HepG2 (cell line): ENCODE data around the gene CLPTM1. TPM values are rescaled to one million over a fixed set of nuclear protein-coding genes. Genes with fewer than 3 reads are reported as not detected.

Experiments
- ARHGAP35 ChIP-seq: sonication (generic); formaldehyde crosslinking; IDR thresholded peaks from 2 replicates; pipeline ENCODE4 v1.9.0; 2022; ENCODE audit warnings: mild to moderate bottlenecking, inconsistent platforms, moderate library complexity, missing genetic modification reagents, borderline replicate concordance
- ATF2 ChIP-seq: sonication (generic); formaldehyde crosslinking; IDR thresholded peaks from 2 replicates; pipeline ENCODE4 v1.4.0; 2020; ENCODE audit warnings: missing genetic modification reagents
- ATF4 ChIP-seq, 2 experiments: fragments of 450-650 bp in 1 of 2; sonication (generic) in 1 of 2; formaldehyde crosslinking; IDR thresholded peaks; 2 replicates each; pipeline versions ENCODE4 v1.5.0 to v1.8.0; 2020 to 2022; ENCODE audit warnings: mild to moderate bottlenecking in 1 of 2, missing genetic modification reagents in 1 of 2
- BCL3 ChIP-seq: sonication (generic); formaldehyde crosslinking; IDR thresholded peaks from 2 replicates; pipeline ENCODE4 v1.5.1; 2020; ENCODE audit warnings: mild to moderate bottlenecking, missing genetic modification reagents, moderate library complexity
- BORCS8-MEF2B ChIP-seq: sonication (generic); formaldehyde crosslinking; IDR thresholded peaks from 2 replicates; pipeline ENCODE4 v1.8.0; 2022; ENCODE audit warnings: mild to moderate bottlenecking, missing genetic modification reagents
- CHD2 ChIP-seq: IDR thresholded peaks from 2 replicates; pipeline ENCODE4 v1.6.1; 2011; ENCODE audit warnings: low read depth, low read length, improper control_type of control experiment
- FOXM1 ChIP-seq: sonication (generic); formaldehyde crosslinking; IDR thresholded peaks from 2 replicates; pipeline ENCODE4 v1.5.0; 2020; ENCODE audit warnings: missing genetic modification reagents
- KAT7 ChIP-seq: IDR thresholded peaks from 2 replicates; pipeline ENCODE4 v1.6.1; 2018; ENCODE audit warnings: borderline replicate concordance, missing compliant biosample characterization
- NCOR1 ChIP-seq: fragments of 200-600 bp; sonication (generic); IDR thresholded peaks from 2 replicates; pipeline ENCODE4 v1.7.0; 2017; ENCODE audit warnings: antibody characterized with exemption, low read length, borderline replicate concordance
- POLR2A ChIP-seq, 2 experiments: IDR thresholded peaks; 2 replicates each; pipeline ENCODE4 v1.6.1; 2011; ENCODE audit warnings: low read depth in 2 of 2, low read length in 2 of 2, mild to moderate bottlenecking in 1 of 2, moderate library complexity in 1 of 2; ENCODE audit not compliant: insufficient read depth in 1 of 2
- PTBP1 ChIP-seq: fragments of 200-400 bp; formaldehyde crosslinking; IDR thresholded peaks from 2 replicates; pipeline ENCODE4 v1.6.1; 2018; ENCODE audit warnings: low read length, low read depth; ENCODE audit not compliant: poor library complexity, severe bottlenecking
- SAFB2 ChIP-seq: sonication (generic); formaldehyde crosslinking; IDR thresholded peaks from 2 replicates; pipeline ENCODE4 v1.5.1; 2020; ENCODE audit warnings: missing genetic modification reagents, low read depth, mild to moderate bottlenecking, borderline replicate concordance
- SETDB1 ChIP-seq: sonication (generic); formaldehyde crosslinking; IDR thresholded peaks from 2 replicates; pipeline ENCODE4 v1.5.1; 2020; ENCODE audit warnings: missing genetic modification reagents, mild to moderate bottlenecking, borderline replicate concordance
- TFAP4 ChIP-seq: sonication (generic); IDR thresholded peaks from 2 replicates; pipeline ENCODE4 v1.6.1; 2016; ENCODE audit warnings: low read depth, borderline replicate concordance
- USF2 ChIP-seq, 2 experiments: sonication (generic) in 1 of 2; formaldehyde crosslinking in 1 of 2; IDR thresholded peaks; 2 replicates each; pipeline versions ENCODE4 v1.5.1 to v1.6.1; 2011 to 2020; ENCODE audit warnings: borderline replicate concordance in 1 of 2, low read depth in 1 of 2, low read length in 1 of 2, mild to moderate bottlenecking in 1 of 2, missing genetic modification reagents in 1 of 2, moderate library complexity in 1 of 2
- ZKSCAN8 ChIP-seq: IDR thresholded peaks from 2 replicates; pipeline ENCODE4 v1.6.1; 2016; ENCODE audit warnings: borderline replicate concordance, missing genetic modification reagents, missing compliant biosample characterization
- ZNF180 ChIP-seq: sonication (generic); formaldehyde crosslinking; IDR thresholded peaks from 2 replicates; pipeline ENCODE4 v1.4.0; 2020; ENCODE audit warnings: low read depth, missing genetic modification reagents, borderline replicate concordance
- ZNF230 ChIP-seq: sonication (generic); formaldehyde crosslinking; IDR thresholded peaks from 2 replicates; pipeline ENCODE4 v1.4.0; 2020; ENCODE audit warnings: mild to moderate bottlenecking, missing genetic modification reagents
- ZNF441 ChIP-seq: sonication (generic); formaldehyde crosslinking; IDR thresholded peaks from 2 replicates; pipeline ENCODE4 v1.7.0; 2021; ENCODE audit warnings: missing genetic modification reagents, borderline replicate concordance
- polyA plus RNA-seq, 8 experiments: library from polyadenylated mRNA; depleted of rRNA in 3 of 8; stranded (reverse) in 7 of 8; unstranded in 1 of 8; fragments of >200 nt; fragmentation: Illumina TruSeq in 4 of 8; extraction: Trizol in 4 of 8; gene quantifications; 2 replicates each; pipeline versions ENCODE4 v1.2.1 to v1.2.3, GENCODE V29; 2011 to 2016; ENCODE audit warnings: low read depth in 4 of 8, missing spikeins in 1 of 8, mixed read lengths in 1 of 8; ENCODE audit not compliant: insufficient read depth in 1 of 8
- total RNA-seq, 5 experiments: library from RNA; depleted of rRNA; stranded (reverse); fragments of >200 nt; fragmentation: Illumina TruSeq; extraction: Trizol; gene quantifications; 2 replicates each; pipeline ENCODE4 v1.2.3, GENCODE V29; 2016; ENCODE audit warnings: low read depth in 1 of 5

CLPTM1 gene
- total and polyA plus RNA-seq, 2 of the 13 experiments (the other 11 are each of a cell fraction or from before 2014, with no cell fraction given) = 34.9 to 42.8 TPM

GRCh38 chr19:45038931-45039893 is 84.0 kb downstream of the CLPTM1 start, which contains the start of gene CLASRP (continued):
- TF ChIP-seq POLR2A (IDR thresholded peaks at IDR 0.05; ENCODE audit: insufficient read depth in 1 of 2, low read depth in 2 of 2, low read length in 2 of 2) (peak; percentile 78 to 91), ZNF180 (CRISPR knock-in tag) (0 out of 2 replicates have a peak, but pooled peaks have one; percentile 47), KAT7 (CRISPR knock-in tag) (peak; percentile 63; the same call in 1 of the 2 replicates), FOXM1 (CRISPR knock-in tag) (no peak), ZKSCAN8 (CRISPR knock-in tag) (0 out of 2 replicates have a peak, but pooled peaks have one; percentile 15), USF2 (IDR thresholded peaks at IDR 0.05; ENCODE audit: low read depth, low read length) (no peak), USF2 (CRISPR knock-in tag; IDR thresholded peaks at IDR 0.05; ENCODE audit: borderline replicate concordance) (no peak), CHD2 (0 out of 2 replicates have a peak, but pooled peaks have one; percentile 18), BCL3 (peak; percentile 19; the same call in 1 of the 2 replicates), ATF4 (CRISPR knock-in tag; IDR thresholded peaks at IDR 0.05) (no peak), SAFB2 (CRISPR knock-in tag) (0 out of 2 replicates have a peak, but pooled peaks have one; percentile 54), TFAP4 (peak; percentile 17; the same call in 1 of the 2 replicates), ATF2 (no peak), ARHGAP35 (no peak), NCOR1 (no peak), PTBP1 (peak; percentile 41), BORCS8-MEF2B (CRISPR knock-in tag) (0 out of 2 replicates have a peak, but pooled peaks have one; percentile 27), ZNF230 (CRISPR knock-in tag) (0 out of 2 replicates have a peak, but pooled peaks have one; percentile 73), ZNF441 (no peak), SETDB1 (CRISPR knock-in tag) (no peak)
